Lung (tissue), 12 donors: Measurements from ENCODE around the gene HSPA12B. TPM values are rescaled to one million over a fixed set of nuclear protein-coding genes. Genes with fewer than 3 reads are reported as not detected.

Experiments used
- ATAC-seq: fragments of 200-7000 bp; cut with Tn5 transposase; one replicate; pipeline ENCODE4 v1.9.1; 2020; ENCODE audit warnings: moderate number of reproducible peaks; ENCODE audit not compliant: insufficient read depth, low FRiP score
- DNase-seq, 3 donors: peaks; one replicate each; pipeline ENCODE4 v3.0.0-alpha.2; 2013 to 2017
- H3K27ac ChIP-seq, 2 donors: one replicate each; pipeline ENCODE4 v1.5.1; 2013; ENCODE audit warnings: mild to moderate bottlenecking in 2 of 2, moderate library complexity in 2 of 2, control low read depth in 1 of 2, inconsistent platforms in 1 of 2, low read depth in 1 of 2, low read length in 1 of 2
- H3K27me3 ChIP-seq, 3 donors: one replicate each; pipeline ENCODE4 v1.5.1; 2013; ENCODE audit warnings: low read length in 2 of 3; ENCODE audit not compliant: control insufficient read depth in 3 of 3, insufficient read depth in 3 of 3
- H3K36me3 ChIP-seq, 4 donors: one replicate each; pipeline ENCODE4 v1.5.1; 2013; ENCODE audit warnings: low read length in 4 of 4, mild to moderate bottlenecking in 1 of 4, moderate library complexity in 1 of 4; ENCODE audit not compliant: control insufficient read depth in 4 of 4, insufficient read depth in 4 of 4
- H3K4me1 ChIP-seq, 5 donors: one replicate each; pipeline ENCODE4 v1.5.1; 2013; ENCODE audit warnings: low read length in 5 of 5, mild to moderate bottlenecking in 2 of 5, moderate library complexity in 1 of 5; ENCODE audit not compliant: control insufficient read depth in 5 of 5, insufficient read depth in 5 of 5
- H3K4me3 ChIP-seq: one replicate; pipeline ENCODE4 v1.5.1; 2013; ENCODE audit warnings: mild to moderate bottlenecking, control low read depth, moderate library complexity
- H3K9ac ChIP-seq, 2 donors: one replicate each; pipeline ENCODE4 v1.5.1; 2013; ENCODE audit warnings: low read length in 2 of 2, control low read depth in 1 of 2; ENCODE audit not compliant: insufficient read depth in 1 of 2
- H3K9me3 ChIP-seq, 4 donors: one replicate each; pipeline ENCODE4 v1.5.1; 2013; ENCODE audit warnings: low read length in 3 of 4, mild to moderate bottlenecking in 1 of 4, moderate library complexity in 1 of 4; ENCODE audit not compliant: control insufficient read depth in 4 of 4, insufficient read depth in 3 of 4
- CTCF ChIP-seq: IDR thresholded peaks from 2 replicates; pipeline ENCODE4 v1.5.1; 2012; ENCODE audit warnings: mild to moderate bottlenecking; ENCODE audit errors: control extremely low read depth, extremely low read depth
- WGBS, 2 donors: extraction: QIAGEN DNeasy Blood & Tissue Kit; methylation state at CpG; one replicate each; pipeline ENCODE4 v1.1.7; 2013; 5-methylcytosine and 5-hydroxymethylcytosine counted together
- polyA plus RNA-seq, 2 donors: library from polyadenylated mRNA; stranded (reverse); fragments of 200-250 nt; gene quantifications; one replicate each; pipeline ENCODE4 v1.2.1, GENCODE V29; 2013
- total RNA-seq, 2 donors: library from RNA; depleted of rRNA in 1 of 2; stranded (reverse); fragments of >200 nt in 1 of 2; gene quantifications; one replicate each; pipeline ENCODE4 v1.2.1, GENCODE V29; 2014 to 2021
- donor health status: control.
- donor health status: control.
- donor health status: Bipolar disorder and iron deficiency.
- donor health status: healthy.
- donor health status: DM: yes; HTN: yes; CAD: no.

Gene HSPA12B
- total and polyA plus RNA-seq, 4 donors: 11.4 to 28.3 (median 19.9) TPM

- no peak for TF ChIP-seq CTCF
- no peaks in the 10 kb centered on the region for H3K9me3 ChIP-seq
- H3K4me3 ChIP-seq: no peak overlapping the region
- peaks cover 0 to 7% (median 0%) of the 10 kb centered on the region in 3 donors for H3K27me3 ChIP-seq
- no peak for ATAC-seq
- peaks cover 0 to 22% (median 7%) of the 10 kb centered on the region in 5 donors for H3K4me1 ChIP-seq
- DNase-seq: no peak
- peak overlapping the region in 1 of 2 donors; percentile 64 for H3K27ac ChIP-seq
- WGBS, 2 donors: 88 to 91% methylated on average over 5 of the region's 5 CpGs
- H3K9ac ChIP-seq: no peak overlapping the region
- no peaks in the 10 kb centered on the region for H3K36me3 ChIP-seq
Observed at GRCh38 chr20:3728354-3728753, 4.1 kb upstream of the HSPA12B start.

GRCh38 chr20:3728876-3729275 is 3.6 kb upstream of the HSPA12B start:
- no peak for TF ChIP-seq CTCF
- Histone ChIP-seq H3K9ac (no peak overlapping the region), H3K36me3 (no peaks in the 10 kb centered on the region), H3K9me3 (no peaks in the 10 kb centered on the region), H3K4me1 (peaks cover 0 to 25% (median 10%) of the 10 kb centered on the region in 5 donors), H3K4me3 (no peak overlapping the region), H3K27me3 (peaks cover 0 to 7% (median 0%) of the 10 kb centered on the region in 3 donors), H3K27ac (peak overlapping the region in 1 of 2 donors; percentile 64)
- no peak for ATAC-seq
- DNase-seq: no peak
- 70 to 94% methylated on average over 3 of the region's 3 CpGs for WGBS, 2 donors

- Histone ChIP-seq H3K27ac (peak overlapping the region in 1 of 2 donors; percentile 64), H3K9ac (no peak overlapping the region), H3K4me3 (no peak overlapping the region), H3K4me1 (peaks cover 0 to 29% (median 10%) of the 10 kb centered on the region in 5 donors), H3K36me3 (no peaks in the 10 kb centered on the region), H3K9me3 (no peaks in the 10 kb centered on the region), H3K27me3 (peaks cover 0 to 7% (median 0%) of the 10 kb centered on the region in 3 donors)
- TF ChIP-seq CTCF: no peak
- DNase-seq (no peak), ATAC-seq (no peak)
- 90 to 98% methylated on average over 6 of the region's 6 CpGs for WGBS, 2 donors
Observed at GRCh38 chr20:3729378-3729777, 3.1 kb upstream of the HSPA12B start.

GRCh38 chr20:3729811-3730540 is 2.5 kb upstream of the HSPA12B start:
- DNase-seq (no peak), ATAC-seq (no peak)
- no peak overlapping the region for H3K4me3 ChIP-seq
- TF ChIP-seq CTCF: no peak
- H3K27me3 ChIP-seq: peaks cover 0 to 7% (median 0%) of the 10 kb centered on the region in 3 donors
- peaks cover 0 to 31% (median 10%) of the 10 kb centered on the region in 5 donors for H3K4me1 ChIP-seq
- no peaks in the 10 kb centered on the region for H3K9me3 ChIP-seq
- H3K27ac ChIP-seq: peak overlapping the region in 1 of 2 donors; percentile 64
- no peaks in the 10 kb centered on the region for H3K36me3 ChIP-seq
- WGBS, 2 donors: 63 to 68% methylated on average over 8 of the region's 8 CpGs
- H3K9ac ChIP-seq: no peak overlapping the region
